HepG2 (cell line): ENCODE data around the gene CHN1. TPM values are rescaled to one million over a fixed set of nuclear protein-coding genes. Genes with fewer than 3 reads are reported as not detected.

Experiments
- ATAC-seq: fragments of 200-7000 bp; cut with Tn5 transposase; 3 replicates; pipeline ENCODE4 v1.9.1; 2020; ENCODE audit warnings: mild to moderate bottlenecking, moderate library complexity
- BruUV-seq: library from RNA; stranded (reverse); fragments of 400-500 nt; replicated peaks from 2 replicates; lab custom pipeline; 2021; lab: Mats Ljungman, UMichigan
- CTCF ChIA-PET: fragments of 300-600 bp; formaldehyde crosslinking; extraction: SDS; loops from one replicate; lab custom pipeline; 2021; ENCODE audit warnings: low total read pairs, inconsistent platforms, low intra/inter-chr PET ratio; lab: Yijun Ruan, JAX
- POLR2A ChIA-PET: fragments of 350-600 bp; sonication (Branson Sonifier 250); formaldehyde crosslinking; loops from one replicate; lab custom pipeline; 2020; ENCODE audit warnings: antibody characterized with exemption, inconsistent platforms; lab: Yijun Ruan, JAX
- DNase-seq: peaks from one replicate; pipeline ENCODE4 v3.0.0-alpha.2; 2015; ENCODE audit warnings: low spot score
- FAIRE-seq: peaks from 3 replicates; lab custom pipeline; 2011; peaks lifted over from hg19 to GRCh38; lab: Jason Lieb, UNC
- H2AFZ ChIP-seq: one replicate; pipeline ENCODE4 v1.6.1; 2011; ENCODE audit warnings: low read length, inconsistent platforms
- H3K27ac ChIP-seq: fragments of 300-600 bp; 3 replicates; pipeline ENCODE4 v1.8.0; 2011; ENCODE audit warnings: mixed run types, mild to moderate bottlenecking, mixed read lengths, low read length, inconsistent platforms; ENCODE audit not compliant: insufficient read depth; ENCODE audit errors: extremely low read length
- H3K27me3 ChIP-seq, 2 experiments: fragments of 200-600 bp in 1 of 2; 2 replicates in 1 of 2; 3 replicates in 1 of 2; pipeline versions ENCODE4 v1.6.0 to v1.8.0; 2011; ENCODE audit warnings: low read length in 2 of 2, mild to moderate bottlenecking in 2 of 2, moderate library complexity in 2 of 2, inconsistent platforms in 1 of 2; ENCODE audit not compliant: insufficient read depth in 2 of 2, control insufficient read depth in 1 of 2
- H3K36me3 ChIP-seq, 2 experiments: fragments of 200-600 bp in 1 of 2; replicated peaks in 1 of 2; 2 replicates in 1 of 2; 3 replicates in 1 of 2; pipeline versions ENCODE4 v1.5.1 to v1.8.0; 2011; ENCODE audit warnings: low read length in 2 of 2, inconsistent platforms in 1 of 2; ENCODE audit not compliant: insufficient read depth in 2 of 2, control insufficient read depth in 1 of 2
- H3K4me1 ChIP-seq: 2 replicates; pipeline ENCODE4 v1.5.1; 2012; ENCODE audit warnings: low read length, inconsistent platforms; ENCODE audit not compliant: insufficient read depth
- H3K4me2 ChIP-seq: 2 replicates; pipeline ENCODE4 v1.6.0; 2011; ENCODE audit warnings: low read depth, low read length, inconsistent platforms
- H3K4me3 ChIP-seq, 3 experiments: fragments of 200-600 bp in 1 of 3; sonication (generic), shearing (Covaris generic) in 1 of 3; replicated peaks in 1 of 3; 2 replicates each; pipeline ENCODE4 v1.5.1; 2011 to 2016; ENCODE audit warnings: low read length in 3 of 3, inconsistent platforms in 2 of 3, low read depth in 2 of 3, mild to moderate bottlenecking in 2 of 3, control low read depth in 1 of 3, mixed read lengths in 1 of 3; ENCODE audit not compliant: insufficient read depth in 1 of 3
- H3K79me2 ChIP-seq: one replicate; pipeline ENCODE4 v1.6.1; 2011; ENCODE audit warnings: low read length, inconsistent platforms; ENCODE audit not compliant: insufficient read depth
- H3K9ac ChIP-seq: 2 replicates; pipeline ENCODE4 v1.6.0; 2011; ENCODE audit warnings: mild to moderate bottlenecking, low read depth, low read length, inconsistent platforms; ENCODE audit not compliant: insufficient read depth
- H3K9me3 ChIP-seq: 2 replicates; pipeline ENCODE4 v1.5.1; 2012; ENCODE audit warnings: mild to moderate bottlenecking, low read length
- H4K20me1 ChIP-seq: 2 replicates; pipeline ENCODE4 v1.6.0; 2011; ENCODE audit warnings: inconsistent platforms, mild to moderate bottlenecking, low read length, moderate library complexity; ENCODE audit not compliant: insufficient read depth
- DBP ChIP-seq: sonication (generic); formaldehyde crosslinking; IDR thresholded peaks from 2 replicates; pipeline ENCODE4 v1.4.0; 2020; ENCODE audit warnings: missing genetic modification reagents; ENCODE audit errors: not compliant biosample characterization
- NFE2L2 ChIP-seq: fragments of 150-350 bp; IDR thresholded peaks from 2 replicates; pipeline ENCODE4 v1.6.1; 2014; ENCODE audit warnings: low read length
- POLR2AphosphoS5 ChIP-seq: IDR thresholded peaks from 2 replicates; pipeline ENCODE4 v1.6.1; 2012; ENCODE audit warnings: low read depth, low read length
- ZNF609 ChIP-seq: sonication (generic); formaldehyde crosslinking; IDR thresholded peaks from 2 replicates; pipeline ENCODE4 v1.4.0; 2020; ENCODE audit warnings: mild to moderate bottlenecking, missing genetic modification reagents, borderline replicate concordance
- ZNF746 ChIP-seq: sonication (generic); formaldehyde crosslinking; IDR thresholded peaks from 2 replicates; pipeline ENCODE4 v1.8.0; 2022; ENCODE audit warnings: mild to moderate bottlenecking, missing genetic modification reagents
- WGBS: methylation state at CpG from one replicate; pipeline ENCODE4 v1.1.6; 2017; ENCODE audit warnings: low lambda C conversion rate; 5-methylcytosine and 5-hydroxymethylcytosine counted together
- in situ Hi-C: cut with HindIII; loops from 2 replicates; pipeline ENCODE4 v1.10.0; 2017; ENCODE audit warnings: low pct_unique_long_range_greater_than_20kb; ENCODE audit not compliant: extremely low pct_ligation_motif_present
- intact Hi-C: fragments of 100-400 bp; cut with micrococcal nuclease; formaldehyde crosslinking; loops from one replicate; pipeline ENCODE4 v1.10.0; 2022; ENCODE audit not compliant: unreplicated experiment
- polyA plus RNA-seq, 8 experiments: library from polyadenylated mRNA; depleted of rRNA in 3 of 8; stranded (reverse) in 7 of 8; unstranded in 1 of 8; fragments of >200 nt; fragmentation: Illumina TruSeq in 4 of 8; extraction: Trizol in 4 of 8; gene quantifications; 2 replicates each; pipeline versions ENCODE4 v1.2.1 to v1.2.3, GENCODE V29; 2011 to 2016; ENCODE audit warnings: low read depth in 4 of 8, missing spikeins in 1 of 8, mixed read lengths in 1 of 8; ENCODE audit not compliant: insufficient read depth in 1 of 8
- total RNA-seq, 5 experiments: library from RNA; depleted of rRNA; stranded (reverse); fragments of >200 nt; fragmentation: Illumina TruSeq; extraction: Trizol; gene quantifications; 2 replicates each; pipeline ENCODE4 v1.2.3, GENCODE V29; 2016; ENCODE audit warnings: low read depth in 1 of 5

The CHN1 gene
- total and polyA plus RNA-seq, 2 of the 13 experiments (the other 11 are each of a cell fraction or from before 2014, with no cell fraction given), result 2.8 to 3.5 TPM

GRCh38 chr2:175026385-175026784, 21.2 kb upstream of the CHN1 start (continued):
- no peak for TF ChIP-seq DBP (CRISPR knock-in tag)
- TF ChIP-seq ZNF609, result no peak
- no peak for TF ChIP-seq POLR2AphosphoS5
- no peak for TF ChIP-seq ZNF746 (CRISPR knock-in tag)

GRCh38 chr2:175025946-175026345, 20.8 kb upstream of the CHN1 start:
- Histone ChIP-seq H3K9me3 (no peaks in the 10 kb centered on the region), H4K20me1 (no peaks in the 10 kb centered on the region), H3K4me1 (peaks cover 47% of the 10 kb centered on the region), H2AFZ (no peak overlapping the region), H3K27ac (no peak overlapping the region), H3K27me3 (no peaks in the 10 kb centered on the region), H3K79me2 (no peaks in the 10 kb centered on the region), H3K4me3 (no peak overlapping the region), H3K36me3 (no peaks in the 10 kb centered on the region), H3K4me2 (no peak overlapping the region), H3K9ac (no peak overlapping the region)
- TF ChIP-seq NFE2L2, result no peak
- in situ Hi-C loops, result loop anchor here (25.0 kb wide), 1 partner anchor 261 kb away; no protein-coding TSS in a partner anchor
- no peak for FAIRE-seq
- ChIA-PET POLR2A (no interaction called here), CTCF (no interaction called here)
- 87% methylated on average over 1 of the region's 1 CpG for WGBS
- no peak for ATAC-seq
- intact Hi-C loops, result no loop called here
- no TSS peak for BruUV-seq
- no peak for DNase-seq
